IPS-18a (cell line): ENCODE data around the gene TCEA3.

Source experiments
- H3K27ac ChIP-seq: one replicate; pipeline ENCODE4 v1.5.1; 2013; ENCODE audit warnings: low read length
- H3K27me3 ChIP-seq: one replicate; pipeline ENCODE4 v1.6.1; 2013; ENCODE audit warnings: mild to moderate bottlenecking, low read length; ENCODE audit not compliant: control insufficient read depth, insufficient read depth
- H3K36me3 ChIP-seq: one replicate; pipeline ENCODE4 v1.6.1; 2013; ENCODE audit warnings: low read depth, low read length; ENCODE audit not compliant: control insufficient read depth
- H3K4me1 ChIP-seq: one replicate; pipeline ENCODE4 v1.6.1; 2013; ENCODE audit warnings: low read depth, low read length; ENCODE audit not compliant: control insufficient read depth
- H3K4me3 ChIP-seq: one replicate; pipeline ENCODE4 v1.5.1; 2013; ENCODE audit warnings: low read length
- H3K9ac ChIP-seq: one replicate; pipeline ENCODE4 v1.6.1; 2013; ENCODE audit warnings: mild to moderate bottlenecking, low read length, moderate library complexity
- H3K9me3 ChIP-seq: one replicate; pipeline ENCODE4 v1.6.1; 2013; ENCODE audit warnings: low read depth, low read length; ENCODE audit not compliant: control insufficient read depth

TCEA3 gene

GRCh38 chr1:23460519-23460918, 36.0 kb upstream of the TCEA3 start:
- no peaks in the 10 kb centered on the region for H3K36me3 ChIP-seq
- H3K4me1 ChIP-seq, result no peaks in the 10 kb centered on the region
- no peak overlapping the region for H3K9ac ChIP-seq
- H3K27ac ChIP-seq, result no peak overlapping the region
- no peaks in the 10 kb centered on the region for H3K27me3 ChIP-seq
- no peaks in the 10 kb centered on the region for H3K9me3 ChIP-seq
- H3K4me3 ChIP-seq, result no peak overlapping the region

DNA sequence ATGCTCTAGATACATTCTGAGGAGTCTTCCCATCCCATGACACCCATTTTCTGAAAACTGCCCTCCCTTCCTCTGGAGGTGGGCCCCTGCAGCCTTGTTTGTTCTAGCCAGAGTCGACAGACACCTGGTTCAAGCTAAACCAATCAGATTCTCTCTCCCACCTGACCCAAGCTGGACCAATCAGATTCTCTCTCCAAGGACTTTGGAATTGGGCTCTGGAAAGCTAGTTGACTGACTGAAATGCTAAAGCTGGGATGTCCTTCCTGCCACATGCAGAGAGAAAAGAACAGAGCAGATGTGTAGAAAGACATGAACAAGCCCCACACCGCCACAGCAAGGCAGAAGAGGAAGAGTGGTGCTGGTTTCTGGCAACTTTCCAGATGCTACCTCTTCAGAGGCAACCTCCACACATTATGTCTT, 34.8 kb upstream of the TCEA3 start:
- H3K4me3 ChIP-seq, result no peak overlapping the region
- H3K4me1 ChIP-seq, result no peaks in the 10 kb centered on the region
- no peaks in the 10 kb centered on the region for H3K27me3 ChIP-seq
- peaks cover 5% of the 10 kb centered on the region for H3K36me3 ChIP-seq
- no peak overlapping the region for H3K27ac ChIP-seq
- H3K9me3 ChIP-seq, result no peaks in the 10 kb centered on the region
- no peak overlapping the region for H3K9ac ChIP-seq

DNA sequence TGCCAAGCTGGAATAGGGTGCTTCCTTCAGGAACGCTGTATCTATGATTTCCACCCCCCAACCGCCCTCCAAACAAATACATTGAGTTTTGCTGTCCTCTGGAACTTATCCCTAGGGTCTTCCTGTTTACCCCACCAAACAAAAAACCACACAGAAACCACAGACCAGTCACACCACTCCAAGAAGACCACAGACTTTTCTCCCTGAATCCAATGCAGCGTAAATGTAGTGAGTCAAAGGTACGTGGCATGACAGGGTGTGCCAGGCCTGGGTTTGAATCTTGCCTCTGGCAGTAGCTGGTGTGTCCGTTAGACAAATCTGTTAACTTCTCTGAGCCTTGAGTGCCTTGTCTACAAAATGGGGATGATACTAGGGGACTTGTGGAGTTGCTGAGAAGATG, 31.7 kb upstream of the TCEA3 start:
- H3K4me1 ChIP-seq, result no peaks in the 10 kb centered on the region
- peaks cover 11% of the 10 kb centered on the region for H3K36me3 ChIP-seq
- H3K4me3 ChIP-seq, result no peak overlapping the region
- no peak overlapping the region for H3K9ac ChIP-seq
- H3K9me3 ChIP-seq, result no peaks in the 10 kb centered on the region
- H3K27ac ChIP-seq, result no peak overlapping the region
- no peaks in the 10 kb centered on the region for H3K27me3 ChIP-seq

DNA sequence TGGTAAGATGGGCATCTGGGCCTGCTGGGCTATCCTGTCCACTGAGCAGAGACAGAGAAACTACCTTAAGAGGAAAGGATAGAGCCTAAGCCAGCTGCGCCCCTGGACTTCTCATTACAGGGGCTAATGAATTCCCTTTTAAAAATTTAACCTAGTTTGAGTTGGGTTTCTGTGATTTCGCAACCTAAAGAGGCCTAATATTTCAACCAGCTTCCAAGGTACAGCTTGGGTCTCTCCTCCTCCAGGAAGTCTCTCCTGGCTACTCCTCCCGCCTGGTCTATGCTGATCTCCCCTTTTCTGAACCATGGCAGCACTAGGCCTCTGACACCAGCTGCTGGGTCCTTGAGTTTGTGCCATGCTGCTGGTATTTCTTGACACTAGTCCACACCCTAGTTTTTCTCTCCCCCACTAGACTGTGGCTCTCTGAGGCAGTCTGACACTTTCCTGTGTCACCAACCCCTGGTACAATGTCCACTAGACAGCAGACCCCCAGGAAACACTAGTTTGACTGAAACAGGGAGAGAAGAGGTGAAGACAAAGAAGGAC, 29.0 kb upstream of the TCEA3 start:
- Histone ChIP-seq H3K9ac (no peak overlapping the region), H3K27me3 (no peaks in the 10 kb centered on the region), H3K4me1 (no peaks in the 10 kb centered on the region), H3K27ac (no peak overlapping the region), H3K36me3 (peaks cover 21% of the 10 kb centered on the region), H3K4me3 (no peak overlapping the region), H3K9me3 (no peaks in the 10 kb centered on the region)

DNA sequence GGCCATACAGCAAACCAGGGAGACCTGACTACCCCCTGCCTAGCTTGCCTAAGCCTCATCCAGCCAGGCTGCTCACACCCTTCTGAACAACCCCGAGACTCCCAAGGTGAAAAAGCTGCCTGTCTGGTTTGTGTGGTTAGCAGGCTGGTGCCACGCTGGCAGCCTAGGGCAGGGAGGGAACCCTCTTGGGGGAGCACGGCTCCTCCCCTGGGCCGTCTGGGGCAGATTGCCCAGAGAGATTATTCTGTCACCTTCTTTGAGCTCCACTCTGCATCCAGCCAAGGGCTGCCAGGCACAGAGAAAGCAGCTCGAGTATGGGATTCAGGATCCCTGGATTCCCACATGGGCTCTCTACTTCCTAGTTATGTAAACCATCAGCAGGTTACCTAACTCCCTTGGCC, 27.5 kb upstream of the TCEA3 start:
- no peak overlapping the region for H3K4me3 ChIP-seq
- H3K4me1 ChIP-seq, result no peaks in the 10 kb centered on the region
- H3K36me3 ChIP-seq, result peaks cover 21% of the 10 kb centered on the region
- no peaks in the 10 kb centered on the region for H3K27me3 ChIP-seq
- H3K9me3 ChIP-seq, result no peaks in the 10 kb centered on the region
- no peak overlapping the region for H3K9ac ChIP-seq
- no peak overlapping the region for H3K27ac ChIP-seq

DNA sequence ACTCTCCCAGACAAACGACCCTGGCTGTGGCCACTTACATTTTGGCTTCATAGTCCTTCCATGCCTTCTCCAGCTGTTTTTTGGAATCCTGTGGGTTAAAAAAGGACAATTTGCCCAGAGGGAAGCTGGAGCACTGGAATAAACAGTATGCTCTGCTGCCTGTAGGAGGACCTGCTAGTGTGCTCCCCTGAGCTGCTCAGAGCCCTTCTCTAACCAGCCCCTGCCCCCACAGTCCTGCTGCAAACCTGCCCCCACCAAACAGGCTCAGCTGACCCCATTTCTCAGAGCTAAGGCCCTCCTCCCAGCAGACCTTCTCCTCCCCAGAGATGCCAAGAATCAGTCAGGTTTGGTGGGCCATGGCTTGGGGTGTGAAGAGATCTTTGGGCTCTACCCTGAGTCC, 26.9 kb upstream of the TCEA3 start:
- H3K36me3 ChIP-seq, result peaks cover 21% of the 10 kb centered on the region

DNA sequence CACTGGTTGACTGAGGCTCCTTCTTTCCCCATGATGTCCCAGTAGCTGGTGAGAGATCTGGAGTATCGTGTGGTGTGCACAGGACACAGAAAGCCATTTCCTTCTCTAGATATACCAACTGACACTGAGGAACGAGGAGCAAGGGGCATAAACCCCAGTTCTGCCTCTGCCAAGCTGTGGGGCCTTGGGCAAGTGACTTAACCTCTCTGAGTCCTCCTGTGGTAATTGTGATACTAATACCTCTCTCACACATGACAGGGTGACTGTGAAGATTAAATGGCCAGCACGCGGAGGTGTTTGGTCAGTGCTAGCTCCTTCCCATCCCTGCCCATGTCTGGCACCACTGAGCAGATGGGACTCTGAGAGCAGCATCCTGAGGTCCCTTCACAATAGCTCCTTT, 26.3 kb upstream of the TCEA3 start:
- H3K27me3 ChIP-seq, result no peaks in the 10 kb centered on the region
- H3K9me3 ChIP-seq, result no peaks in the 10 kb centered on the region
- H3K9ac ChIP-seq, result no peak overlapping the region
- H3K27ac ChIP-seq, result no peak overlapping the region
- no peaks in the 10 kb centered on the region for H3K4me1 ChIP-seq
- peaks cover 21% of the 10 kb centered on the region for H3K36me3 ChIP-seq
- H3K4me3 ChIP-seq, result no peak overlapping the region

More for the DNA sequence above, 26.9 kb upstream of the TCEA3 start:
- Histone ChIP-seq H3K9ac (no peak overlapping the region), H3K4me3 (no peak overlapping the region), H3K27me3 (no peaks in the 10 kb centered on the region), H3K9me3 (no peaks in the 10 kb centered on the region), H3K4me1 (no peaks in the 10 kb centered on the region), H3K27ac (no peak overlapping the region)

- H3K36me3 ChIP-seq, result peaks cover 20% of the 10 kb centered on the region
- no peaks in the 10 kb centered on the region for H3K27me3 ChIP-seq
- no peaks in the 10 kb centered on the region for H3K4me1 ChIP-seq
- no peaks in the 10 kb centered on the region for H3K9me3 ChIP-seq
- no peak overlapping the region for H3K9ac ChIP-seq
- no peak overlapping the region for H3K27ac ChIP-seq
- no peak overlapping the region for H3K4me3 ChIP-seq
Observed at GRCh38 chr1:23449958-23450357, 25.4 kb upstream of the TCEA3 start.

- H3K4me1 ChIP-seq, result no peaks in the 10 kb centered on the region
Observed at GRCh38 chr1:23449306-23449705, 24.8 kb upstream of the TCEA3 start.

DNA sequence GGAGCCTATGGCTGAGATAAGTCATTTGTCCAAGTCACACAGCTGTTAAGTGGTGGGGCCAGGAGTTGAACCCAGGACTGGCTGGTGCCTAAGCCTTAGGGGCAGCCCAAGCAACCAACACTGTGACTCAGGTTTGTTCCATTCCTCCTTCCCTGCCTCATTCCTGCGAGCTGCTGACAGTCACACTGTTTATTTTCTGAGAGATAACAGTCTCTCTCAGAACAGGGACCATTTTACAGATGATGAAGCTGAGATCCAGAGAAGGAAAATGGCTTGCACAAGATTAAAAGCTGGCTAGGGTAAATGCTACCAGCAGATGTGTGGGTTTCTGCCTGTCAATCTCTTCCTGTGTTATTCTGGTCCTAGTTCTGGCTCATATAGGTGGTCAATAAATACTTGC, 24.3 kb upstream of the TCEA3 start:
- peaks cover 16% of the 10 kb centered on the region for H3K36me3 ChIP-seq
- no peak overlapping the region for H3K27ac ChIP-seq
- H3K9me3 ChIP-seq, result no peaks in the 10 kb centered on the region
- no peaks in the 10 kb centered on the region for H3K4me1 ChIP-seq
- H3K27me3 ChIP-seq, result no peaks in the 10 kb centered on the region
- no peak overlapping the region for H3K9ac ChIP-seq
- H3K4me3 ChIP-seq, result no peak overlapping the region

More at GRCh38 chr1:23449306-23449705, 24.8 kb upstream of the TCEA3 start:
- H3K36me3 ChIP-seq, result peaks cover 16% of the 10 kb centered on the region
- no peak overlapping the region for H3K4me3 ChIP-seq
- no peaks in the 10 kb centered on the region for H3K9me3 ChIP-seq
- H3K27me3 ChIP-seq, result no peaks in the 10 kb centered on the region
- no peak overlapping the region for H3K9ac ChIP-seq
- H3K27ac ChIP-seq, result no peak overlapping the region

- Histone ChIP-seq H3K4me1 (no peaks in the 10 kb centered on the region), H3K4me3 (no peak overlapping the region), H3K27ac (no peak overlapping the region), H3K9me3 (no peaks in the 10 kb centered on the region), H3K36me3 (peaks cover 15% of the 10 kb centered on the region), H3K27me3 (no peaks in the 10 kb centered on the region), H3K9ac (no peak overlapping the region)
Observed at GRCh38 chr1:23446661-23447310, 22.2 kb upstream of the TCEA3 start.
